ENCODE results near the gene HNRNPR.

DNA sequence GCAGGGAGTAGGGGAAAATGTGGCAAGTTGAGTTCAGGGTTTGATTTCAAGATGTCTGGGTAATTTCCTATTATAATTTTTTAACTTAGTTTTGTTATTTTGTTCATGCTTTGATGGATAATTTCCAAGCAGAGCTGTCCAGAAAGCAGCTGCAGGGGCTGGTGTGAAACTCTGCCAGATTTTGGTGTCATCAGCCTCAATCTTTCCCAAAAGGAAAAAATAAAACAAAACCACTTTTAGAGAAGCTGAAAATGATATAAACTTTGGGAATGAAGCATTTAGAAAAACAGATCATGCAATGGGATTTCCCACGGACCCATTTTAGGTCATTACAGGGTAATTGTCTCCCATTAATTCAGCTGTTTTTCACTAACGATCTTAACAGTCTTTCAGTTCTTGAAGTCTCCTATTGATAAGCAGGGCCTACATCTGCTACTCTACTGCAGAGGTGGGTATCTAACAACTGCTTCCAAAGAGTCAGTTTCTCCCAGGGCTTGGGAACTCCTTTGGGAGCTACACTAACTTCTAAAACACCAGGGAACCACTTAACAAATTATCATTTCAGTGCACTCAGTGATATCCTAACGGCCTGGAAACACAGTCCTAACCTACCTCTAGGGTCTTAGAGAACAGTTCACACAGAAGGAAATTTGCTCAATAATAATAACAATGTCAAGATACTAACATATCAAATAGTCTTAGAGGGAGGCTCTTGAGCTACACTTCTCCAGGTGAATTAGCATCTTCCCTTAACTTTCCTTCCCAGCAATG lies 13.2 kb upstream of the HNRNPR start:
- TF ChIP-seq, protein P1, sequence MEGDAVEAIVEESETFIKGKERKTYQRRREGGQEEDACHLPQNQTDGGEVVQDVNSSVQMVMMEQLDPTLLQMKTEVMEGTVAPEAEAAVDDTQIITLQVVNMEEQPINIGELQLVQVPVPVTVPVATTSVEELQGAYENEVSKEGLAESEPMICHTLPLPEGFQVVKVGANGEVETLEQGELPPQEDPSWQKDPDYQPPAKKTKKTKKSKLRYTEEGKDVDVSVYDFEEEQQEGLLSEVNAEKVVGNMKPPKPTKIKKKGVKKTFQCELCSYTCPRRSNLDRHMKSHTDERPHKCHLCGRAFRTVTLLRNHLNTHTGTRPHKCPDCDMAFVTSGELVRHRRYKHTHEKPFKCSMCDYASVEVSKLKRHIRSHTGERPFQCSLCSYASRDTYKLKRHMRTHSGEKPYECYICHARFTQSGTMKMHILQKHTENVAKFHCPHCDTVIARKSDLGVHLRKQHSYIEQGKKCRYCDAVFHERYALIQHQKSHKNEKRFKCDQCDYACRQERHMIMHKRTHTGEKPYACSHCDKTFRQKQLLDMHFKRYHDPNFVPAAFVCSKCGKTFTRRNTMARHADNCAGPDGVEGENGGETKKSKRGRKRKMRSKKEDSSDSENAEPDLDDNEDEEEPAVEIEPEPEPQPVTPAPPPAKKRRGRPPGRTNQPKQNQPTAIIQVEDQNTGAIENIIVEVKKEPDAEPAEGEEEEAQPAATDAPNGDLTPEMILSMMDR (IDR thresholded peaks at IDR 0.05) = no peak
- TF ChIP-seq POLR2A (IDR thresholded peaks at IDR 0.05) = no peak

Measured in breast epithelium (tissue), 3 donors.